HEK293 (cell line): ENCODE data around the gene GRHL3.
A peak's percentile ranks its signal among the peaks of the same experiment; 100 is the strongest.

Experiments used
- CTCF ChIA-PET: fragments of 350-600 bp; formaldehyde crosslinking; extraction: SDS; loops from one replicate; lab custom pipeline; 2021; ENCODE audit warnings: antibody characterized with exemption; lab: Yijun Ruan, JAX
- POLR2A ChIA-PET: fragments of 300-600 bp; formaldehyde crosslinking; extraction: SDS; loops from one replicate; lab custom pipeline; 2020; ENCODE audit warnings: antibody characterized with exemption, inconsistent platforms; lab: Yijun Ruan, JAX
- H3K27ac ChIP-seq: fragments of 200-500 bp; sonication (Bioruptor generic); 2 replicates; pipeline ENCODE4 v1.5.1; 2014; ENCODE audit warnings: low read depth, low read length, control low read depth, inconsistent platforms; ENCODE audit errors: extremely low read depth
- H3K36me3 ChIP-seq, 2 experiments: fragments of 200-500 bp in 1 of 2; sonication (Bioruptor generic) in 1 of 2; 1 replicate in 1 of 2; 2 replicates in 1 of 2; pipeline ENCODE4 v1.5.1; 2014 to 2017; ENCODE audit warnings: inconsistent platforms in 2 of 2, low read length in 2 of 2; ENCODE audit not compliant: control insufficient read depth in 2 of 2, insufficient read depth in 1 of 2
- H3K4me1 ChIP-seq: fragments of 200-500 bp; sonication (Bioruptor generic); 2 replicates; pipeline ENCODE4 v1.5.1; 2014; ENCODE audit warnings: mild to moderate bottlenecking, low read length, inconsistent platforms; ENCODE audit not compliant: control insufficient read depth, insufficient read depth
- H3K4me3 ChIP-seq: 2 replicates; pipeline ENCODE4 v1.5.1; 2011; ENCODE audit warnings: low read depth, mild to moderate bottlenecking, control low read depth, low read length, moderate library complexity
- H3K9me3 ChIP-seq: fragments of 200-500 bp; sonication (Bioruptor generic); 2 replicates; pipeline ENCODE4 v1.5.1; 2014; ENCODE audit warnings: low read depth, low read length, inconsistent platforms; ENCODE audit not compliant: control insufficient read depth, insufficient read depth
- GLIS1 ChIP-seq: fragments of 450-650 bp; formaldehyde crosslinking; IDR thresholded peaks from 2 replicates; pipeline ENCODE4 v1.5.1; 2016; ENCODE audit warnings: missing biosample characterization, missing genetic modification characterization
- KLF7 ChIP-seq: fragments of 450-650 bp; formaldehyde crosslinking; IDR thresholded peaks from 2 replicates; pipeline ENCODE4 v1.5.1; 2016; ENCODE audit warnings: missing biosample characterization, missing genetic modification characterization, borderline replicate concordance
- KLF8 ChIP-seq: fragments of 450-650 bp; formaldehyde crosslinking; IDR thresholded peaks from 2 replicates; pipeline ENCODE4 v1.5.1; 2016; ENCODE audit warnings: missing biosample characterization, missing genetic modification characterization
- KLF9 ChIP-seq: fragments of 450-650 bp; formaldehyde crosslinking; IDR thresholded peaks from 2 replicates; pipeline ENCODE4 v1.5.1; 2016; ENCODE audit warnings: missing biosample characterization, missing genetic modification characterization, low read depth
- OSR2 ChIP-seq: fragments of 450-650 bp; formaldehyde crosslinking; IDR thresholded peaks from 2 replicates; pipeline ENCODE4 v1.5.1; 2016; ENCODE audit warnings: missing biosample characterization, missing genetic modification characterization
- SCRT2 ChIP-seq: fragments of 450-650 bp; formaldehyde crosslinking; IDR thresholded peaks from 2 replicates; pipeline ENCODE4 v1.5.1; 2016; ENCODE audit warnings: missing biosample characterization, missing genetic modification characterization
- ZBTB1 ChIP-seq: fragments of 450-650 bp; formaldehyde crosslinking; IDR thresholded peaks from 2 replicates; pipeline ENCODE4 v1.5.1; 2016; ENCODE audit warnings: missing biosample characterization, missing genetic modification characterization
- ZNF10 ChIP-seq: fragments of 450-650 bp; formaldehyde crosslinking; IDR thresholded peaks from 2 replicates; pipeline ENCODE4 v1.5.1; 2017; ENCODE audit warnings: missing biosample characterization, missing genetic modification characterization
- ZNF184 ChIP-seq: fragments of 450-650 bp; IDR thresholded peaks from 2 replicates; pipeline ENCODE4 v1.5.1; 2018; ENCODE audit warnings: missing biosample characterization, mild to moderate bottlenecking, missing genetic modification characterization
- ZNF24 ChIP-seq: fragments of 450-650 bp; formaldehyde crosslinking; IDR thresholded peaks from 2 replicates; pipeline ENCODE4 v1.5.1; 2016; ENCODE audit warnings: missing biosample characterization, missing genetic modification characterization
- ZNF266 ChIP-seq: fragments of 450-650 bp; formaldehyde crosslinking; IDR thresholded peaks from 2 replicates; pipeline ENCODE4 v1.5.1; 2016; ENCODE audit warnings: missing biosample characterization, missing genetic modification characterization, low read depth
- ZNF292 ChIP-seq: fragments of 450-650 bp; formaldehyde crosslinking; IDR thresholded peaks from 2 replicates; pipeline ENCODE4 v1.5.1; 2016; ENCODE audit warnings: low read depth, missing biosample characterization, missing genetic modification characterization, borderline replicate concordance
- ZNF571 ChIP-seq: fragments of 450-650 bp; formaldehyde crosslinking; IDR thresholded peaks from 2 replicates; pipeline ENCODE4 v1.5.0; 2017; ENCODE audit warnings: missing biosample characterization, missing genetic modification characterization
- ZNF629 ChIP-seq: fragments of 450-650 bp; formaldehyde crosslinking; IDR thresholded peaks from 2 replicates; pipeline ENCODE4 v1.5.1; 2017; ENCODE audit warnings: missing biosample characterization, missing genetic modification characterization
- ZNF843 ChIP-seq: fragments of 450-650 bp; formaldehyde crosslinking; IDR thresholded peaks from 2 replicates; pipeline ENCODE4 v1.5.1; 2016; ENCODE audit warnings: missing biosample characterization, missing genetic modification characterization
- ZXDB ChIP-seq: fragments of 450-650 bp; formaldehyde crosslinking; IDR thresholded peaks from 2 replicates; pipeline ENCODE4 v1.5.1; 2016; ENCODE audit warnings: missing biosample characterization, missing genetic modification characterization
- TF ChIP-seq, protein P1 (sequence below): fragments of 450-650 bp; formaldehyde crosslinking; IDR thresholded peaks from 2 replicates; pipeline ENCODE4 v1.5.1; 2017; ENCODE audit warnings: missing biosample characterization, missing genetic modification characterization
- TF ChIP-seq, protein P2 (sequence below): fragments of 450-650 bp; formaldehyde crosslinking; IDR thresholded peaks from 2 replicates; pipeline ENCODE4 v1.5.1; 2016; ENCODE audit warnings: missing biosample characterization, missing genetic modification characterization
- TF ChIP-seq, protein P3 (sequence below): fragments of 450-650 bp; formaldehyde crosslinking; optimal IDR thresholded peaks from 2 replicates; pipeline ENCODE3; 2016; ENCODE audit warnings: missing biosample characterization, mild to moderate bottlenecking, missing genetic modification characterization
- TF ChIP-seq, protein P4 (sequence below): fragments of 450-650 bp; formaldehyde crosslinking; IDR thresholded peaks from 2 replicates; pipeline ENCODE4 v1.5.1; 2017; ENCODE audit warnings: missing biosample characterization, missing genetic modification characterization
- TF ChIP-seq, protein P5 (sequence below): fragments of 450-650 bp; formaldehyde crosslinking; IDR thresholded peaks from 2 replicates; pipeline ENCODE4 v1.5.1; 2016; ENCODE audit warnings: missing biosample characterization, missing genetic modification characterization

GRHL3 gene

DNA sequence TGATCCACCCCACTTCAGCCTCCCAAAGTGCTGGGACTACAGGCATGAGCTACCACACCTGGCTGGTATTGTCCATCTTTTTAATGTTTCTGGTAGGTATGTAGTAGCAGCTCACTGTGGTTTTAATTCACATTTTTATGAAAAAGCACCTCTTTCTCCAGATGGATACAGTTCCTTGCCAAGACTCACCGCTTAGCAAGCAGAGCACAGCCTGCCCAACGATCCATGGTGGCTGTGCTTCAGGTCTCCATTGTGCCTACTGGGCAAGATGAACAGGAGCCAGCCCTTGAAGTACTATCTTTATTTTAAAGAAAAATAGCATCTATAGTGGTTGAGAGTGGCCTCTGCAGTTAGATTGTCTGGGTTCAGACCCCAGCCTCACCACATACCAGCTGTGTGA is 37.6 kb upstream of the GRHL3 start (continued):
- TF ChIP-seq, protein P1, sequence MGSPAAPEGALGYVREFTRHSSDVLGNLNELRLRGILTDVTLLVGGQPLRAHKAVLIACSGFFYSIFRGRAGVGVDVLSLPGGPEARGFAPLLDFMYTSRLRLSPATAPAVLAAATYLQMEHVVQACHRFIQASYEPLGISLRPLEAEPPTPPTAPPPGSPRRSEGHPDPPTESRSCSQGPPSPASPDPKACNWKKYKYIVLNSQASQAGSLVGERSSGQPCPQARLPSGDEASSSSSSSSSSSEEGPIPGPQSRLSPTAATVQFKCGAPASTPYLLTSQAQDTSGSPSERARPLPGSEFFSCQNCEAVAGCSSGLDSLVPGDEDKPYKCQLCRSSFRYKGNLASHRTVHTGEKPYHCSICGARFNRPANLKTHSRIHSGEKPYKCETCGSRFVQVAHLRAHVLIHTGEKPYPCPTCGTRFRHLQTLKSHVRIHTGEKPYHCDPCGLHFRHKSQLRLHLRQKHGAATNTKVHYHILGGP (tag by site-specific recombination), result no peak
- TF ChIP-seq ZNF292 (tag by site-specific recombination), result no peak
- no peak for TF ChIP-seq KLF9

DNA sequence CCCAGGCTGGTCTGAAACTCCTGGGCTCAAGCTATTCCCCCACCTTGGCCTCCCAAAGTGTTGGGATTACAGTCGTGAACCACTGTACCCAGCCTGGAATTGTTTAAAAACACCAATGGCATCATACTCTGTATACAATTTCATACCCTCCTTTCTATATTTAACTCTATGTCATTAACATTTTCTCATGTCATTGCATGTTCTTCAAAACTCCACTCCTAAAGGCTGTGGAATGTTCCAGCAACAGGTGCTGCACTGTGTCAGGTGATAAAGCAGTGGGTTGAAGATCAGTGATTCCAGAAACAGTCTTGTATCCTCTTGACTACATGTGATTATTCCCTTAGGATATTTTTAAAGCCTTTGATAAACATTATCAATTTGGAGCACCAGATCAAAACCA is 36.7 kb upstream of the GRHL3 start:
- H3K36me3 ChIP-seq, result no peaks in the 10 kb centered on the region
- H3K27ac ChIP-seq, result no peak overlapping the region
- ChIA-PET CTCF (interaction anchor here (1.5 to 1.8 kb wide), 2 partner anchors 84 to 109 kb away, joined by 6 read pairs; no protein-coding TSS in a partner anchor), POLR2A (no interaction called here)
- TF ChIP-seq ZBTB1 (tag by site-specific recombination) (no peak), SCRT2 (tag by site-specific recombination) (peak; percentile 90)
- H3K4me1 ChIP-seq, result peaks cover 11% of the 10 kb centered on the region
- H3K9me3 ChIP-seq, result no peaks in the 10 kb centered on the region
- H3K4me3 ChIP-seq, result no peak overlapping the region

DNA sequence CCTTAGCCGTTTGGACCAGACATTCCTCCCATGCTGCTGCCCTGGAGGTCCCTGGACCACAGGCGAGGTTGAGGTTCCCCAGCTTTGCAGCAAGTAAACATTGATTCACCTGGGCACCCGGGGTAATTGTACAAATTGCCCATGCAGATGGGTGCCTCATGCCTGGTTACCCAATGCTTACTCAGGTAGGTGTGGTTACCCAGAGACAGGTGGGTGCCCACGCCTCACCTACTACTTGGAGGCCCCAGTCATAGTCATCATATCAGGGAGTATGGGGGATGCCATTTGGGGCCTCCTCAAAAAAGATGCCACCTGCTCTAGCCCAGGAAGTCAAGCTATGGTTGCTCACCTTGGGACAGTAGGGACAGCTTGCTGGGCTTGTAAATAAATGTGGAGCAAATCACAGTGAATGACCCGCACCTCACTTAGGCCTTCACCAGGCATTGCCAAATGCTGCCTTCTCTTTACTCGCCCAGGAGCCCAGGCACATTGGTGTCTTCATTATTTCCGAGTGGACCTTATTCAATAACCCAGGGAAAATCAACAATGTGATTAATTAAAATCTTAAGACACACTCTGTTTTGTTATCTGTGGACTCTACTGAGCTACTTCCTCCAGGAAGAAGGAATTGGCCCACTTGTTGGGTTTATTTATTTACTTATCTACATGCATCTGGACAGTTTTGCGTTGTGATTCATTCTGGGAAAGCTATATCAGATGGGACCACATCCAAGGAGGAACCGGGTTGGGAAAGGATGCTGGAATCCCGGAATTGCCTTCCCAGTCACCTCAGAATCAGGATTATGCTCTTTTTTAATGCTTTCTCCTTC is 35.6 kb upstream of the GRHL3 start:
- H3K36me3 ChIP-seq, result no peaks in the 10 kb centered on the region
- H3K9me3 ChIP-seq, result no peaks in the 10 kb centered on the region
- peaks cover 11% of the 10 kb centered on the region for H3K4me1 ChIP-seq
- ChIA-PET POLR2A (no interaction called here), CTCF (interaction anchor here (0.6 to 1.3 kb wide), 3 partner anchors 62 to 1003 kb away, joined by 3 to 6 read pairs (median 3); no protein-coding TSS in a partner anchor)
- no peak overlapping the region for H3K4me3 ChIP-seq
- peak overlapping the region; percentile 27; the same call in 1 of the 2 replicates for H3K27ac ChIP-seq
- peak; percentile 62 for TF ChIP-seq ZNF843
- 0 out of 2 replicates have a peak, but pooled peaks have one; percentile 66 for TF ChIP-seq KLF8 (tag by site-specific recombination)
- TF ChIP-seq, protein P2, sequence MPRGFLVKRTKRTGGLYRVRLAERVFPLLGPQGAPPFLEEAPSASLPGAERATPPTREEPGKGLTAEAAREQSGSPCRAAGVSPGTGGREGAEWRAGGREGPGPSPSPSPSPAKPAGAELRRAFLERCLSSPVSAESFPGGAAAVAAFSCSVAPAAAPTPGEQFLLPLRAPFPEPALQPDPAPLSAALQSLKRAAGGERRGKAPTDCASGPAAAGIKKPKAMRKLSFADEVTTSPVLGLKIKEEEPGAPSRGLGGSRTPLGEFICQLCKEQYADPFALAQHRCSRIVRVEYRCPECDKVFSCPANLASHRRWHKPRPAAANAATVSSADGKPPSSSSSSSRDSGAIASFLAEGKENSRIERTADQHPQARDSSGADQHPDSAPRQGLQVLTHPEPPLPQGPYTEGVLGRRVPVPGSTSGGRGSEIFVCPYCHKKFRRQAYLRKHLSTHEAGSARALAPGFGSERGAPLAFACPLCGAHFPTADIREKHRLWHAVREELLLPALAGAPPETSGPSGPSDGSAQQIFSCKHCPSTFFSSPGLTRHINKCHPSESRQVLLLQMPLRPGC (tag by site-specific recombination), result peak; percentile 81; the same call in 1 of the 2 replicates
- no peak for TF ChIP-seq ZNF266
- TF ChIP-seq, protein P3, sequence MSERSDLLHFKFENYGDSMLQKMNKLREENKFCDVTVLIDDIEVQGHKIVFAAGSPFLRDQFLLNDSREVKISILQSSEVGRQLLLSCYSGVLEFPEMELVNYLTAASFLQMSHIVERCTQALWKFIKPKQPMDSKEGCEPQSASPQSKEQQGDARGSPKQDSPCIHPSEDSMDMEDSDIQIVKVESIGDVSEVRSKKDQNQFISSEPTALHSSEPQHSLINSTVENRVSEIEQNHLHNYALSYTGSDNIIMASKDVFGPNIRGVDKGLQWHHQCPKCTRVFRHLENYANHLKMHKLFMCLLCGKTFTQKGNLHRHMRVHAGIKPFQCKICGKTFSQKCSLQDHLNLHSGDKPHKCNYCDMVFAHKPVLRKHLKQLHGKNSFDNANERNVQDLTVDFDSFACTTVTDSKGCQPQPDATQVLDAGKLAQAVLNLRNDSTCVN (tag by site-specific recombination), result no peak
- TF ChIP-seq, protein P4, sequence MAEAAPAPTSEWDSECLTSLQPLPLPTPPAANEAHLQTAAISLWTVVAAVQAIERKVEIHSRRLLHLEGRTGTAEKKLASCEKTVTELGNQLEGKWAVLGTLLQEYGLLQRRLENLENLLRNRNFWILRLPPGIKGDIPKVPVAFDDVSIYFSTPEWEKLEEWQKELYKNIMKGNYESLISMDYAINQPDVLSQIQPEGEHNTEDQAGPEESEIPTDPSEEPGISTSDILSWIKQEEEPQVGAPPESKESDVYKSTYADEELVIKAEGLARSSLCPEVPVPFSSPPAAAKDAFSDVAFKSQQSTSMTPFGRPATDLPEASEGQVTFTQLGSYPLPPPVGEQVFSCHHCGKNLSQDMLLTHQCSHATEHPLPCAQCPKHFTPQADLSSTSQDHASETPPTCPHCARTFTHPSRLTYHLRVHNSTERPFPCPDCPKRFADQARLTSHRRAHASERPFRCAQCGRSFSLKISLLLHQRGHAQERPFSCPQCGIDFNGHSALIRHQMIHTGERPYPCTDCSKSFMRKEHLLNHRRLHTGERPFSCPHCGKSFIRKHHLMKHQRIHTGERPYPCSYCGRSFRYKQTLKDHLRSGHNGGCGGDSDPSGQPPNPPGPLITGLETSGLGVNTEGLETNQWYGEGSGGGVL (tag by site-specific recombination), result peak; percentile 70
- TF ChIP-seq SCRT2 (tag by site-specific recombination), result peak; percentile 74
- peak; percentile 67; the same call in 1 of the 2 replicates for TF ChIP-seq OSR2 (tag by site-specific recombination)
- TF ChIP-seq ZNF184 (tag by site-specific recombination), result peak; percentile 41; the same call in 1 of the 2 replicates
- TF ChIP-seq, protein P5, sequence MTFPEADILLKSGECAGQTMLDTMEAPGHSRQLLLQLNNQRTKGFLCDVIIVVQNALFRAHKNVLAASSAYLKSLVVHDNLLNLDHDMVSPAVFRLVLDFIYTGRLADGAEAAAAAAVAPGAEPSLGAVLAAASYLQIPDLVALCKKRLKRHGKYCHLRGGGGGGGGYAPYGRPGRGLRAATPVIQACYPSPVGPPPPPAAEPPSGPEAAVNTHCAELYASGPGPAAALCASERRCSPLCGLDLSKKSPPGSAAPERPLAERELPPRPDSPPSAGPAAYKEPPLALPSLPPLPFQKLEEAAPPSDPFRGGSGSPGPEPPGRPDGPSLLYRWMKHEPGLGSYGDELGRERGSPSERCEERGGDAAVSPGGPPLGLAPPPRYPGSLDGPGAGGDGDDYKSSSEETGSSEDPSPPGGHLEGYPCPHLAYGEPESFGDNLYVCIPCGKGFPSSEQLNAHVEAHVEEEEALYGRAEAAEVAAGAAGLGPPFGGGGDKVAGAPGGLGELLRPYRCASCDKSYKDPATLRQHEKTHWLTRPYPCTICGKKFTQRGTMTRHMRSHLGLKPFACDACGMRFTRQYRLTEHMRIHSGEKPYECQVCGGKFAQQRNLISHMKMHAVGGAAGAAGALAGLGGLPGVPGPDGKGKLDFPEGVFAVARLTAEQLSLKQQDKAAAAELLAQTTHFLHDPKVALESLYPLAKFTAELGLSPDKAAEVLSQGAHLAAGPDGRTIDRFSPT, result no peak
- peak; percentile 51; the same call in 1 of the 2 replicates for TF ChIP-seq ZNF24 (tag by site-specific recombination)
- TF ChIP-seq ZNF571 (tag by site-specific recombination), result no peak
- TF ChIP-seq ZXDB (tag by site-specific recombination), result 0 out of 2 replicates have a peak, but pooled peaks have one; percentile 50
- TF ChIP-seq ZNF629 (tag by site-specific recombination), result peak; percentile 54; the same call in 1 of the 2 replicates
- peak; percentile 17 for TF ChIP-seq GLIS1 (tag by site-specific recombination)
- no peak for TF ChIP-seq KLF7 (tag by site-specific recombination)
- TF ChIP-seq ZNF10 (tag by site-specific recombination), result peak; percentile 22; the same call in 1 of the 2 replicates
